Neural cell (in vitro differentiated cells): Measurements from ENCODE around the gene CERT1. TPM values are rescaled to one million over a fixed set of nuclear protein-coding genes. Genes with fewer than 3 reads are reported as not detected.

Experiments used
- H2AFZ ChIP-seq: fragments of 200-600, 300-800 bp; sonication (generic), shearing (Covaris generic); 2 replicates; pipeline ENCODE4 v1.6.0; 2014; ENCODE audit warnings: low read depth, mild to moderate bottlenecking, antibody characterized with exemption, low read length, moderate library complexity
- H3F3A ChIP-seq: fragments of 200-600 bp; shearing (Covaris generic); 2 replicates; pipeline ENCODE4 v1.6.1; 2016; ENCODE audit warnings: mild to moderate bottlenecking, moderate library complexity, mixed read lengths, antibody characterized with exemption, low read length; ENCODE audit not compliant: insufficient read depth, poor library complexity, severe bottlenecking
- H3K27ac ChIP-seq: fragments of 200-600, 300-800 bp; sonication (generic), shearing (Covaris generic); 2 replicates; pipeline ENCODE4 v1.5.1; 2014; ENCODE audit warnings: mild to moderate bottlenecking, low read length, moderate library complexity
- H3K27me3 ChIP-seq: fragments of 300-800, 200-600 bp; sonication (generic), shearing (Covaris generic); 2 replicates; pipeline ENCODE4 v1.6.0; 2014; ENCODE audit warnings: mild to moderate bottlenecking, low read depth, low read length, moderate library complexity; ENCODE audit not compliant: insufficient read depth
- H3K36me3 ChIP-seq: fragments of 300-800, 200-600 bp; sonication (generic), shearing (Covaris generic); 2 replicates; pipeline ENCODE4 v1.5.1; 2014; ENCODE audit warnings: mild to moderate bottlenecking, antibody characterized with exemption, low read length, moderate library complexity; ENCODE audit not compliant: insufficient read depth
- H3K4me2 ChIP-seq: fragments of 300-800, 200-600 bp; sonication (generic), shearing (Covaris generic); 2 replicates; pipeline ENCODE4 v1.6.0; 2014; ENCODE audit warnings: mild to moderate bottlenecking, low read length
- H3K4me3 ChIP-seq: fragments of 300-800, 200-600 bp; sonication (generic), shearing (Covaris generic); 2 replicates; pipeline ENCODE4 v1.5.1; 2014; ENCODE audit warnings: mild to moderate bottlenecking, low read length, moderate library complexity
- H3K79me2 ChIP-seq: fragments of 200-600 bp; shearing (Covaris generic); replicated peaks from 2 replicates; pipeline ENCODE4 v1.6.0; 2014; ENCODE audit warnings: mild to moderate bottlenecking, low read length, moderate library complexity; ENCODE audit not compliant: insufficient read depth
- H3K9ac ChIP-seq: fragments of 300-800, 200-600 bp; sonication (generic), shearing (Covaris generic); 2 replicates; pipeline ENCODE4 v1.6.1; 2016; ENCODE audit warnings: mild to moderate bottlenecking, low read length, mixed read lengths
- H3K9me2 ChIP-seq: fragments of 200-600 bp; shearing (Covaris generic); 2 replicates; pipeline ENCODE4 v1.6.1; 2016; ENCODE audit warnings: mild to moderate bottlenecking, low read length, mixed read lengths; ENCODE audit not compliant: insufficient read depth
- H3K9me3 ChIP-seq: fragments of 200-600, 300-800 bp; sonication (generic), shearing (Covaris generic); 2 replicates; pipeline ENCODE4 v1.6.1; 2016; ENCODE audit warnings: mild to moderate bottlenecking, mixed run types, low read length, moderate library complexity, mixed read lengths
- H4K20me1 ChIP-seq: fragments of 200-600 bp; shearing (Covaris generic); 2 replicates; pipeline ENCODE4 v1.6.1; 2016; ENCODE audit warnings: mild to moderate bottlenecking, mixed run types; ENCODE audit not compliant: insufficient read depth
- CTCF ChIP-seq: fragments of 450-650 bp; IDR thresholded peaks from 2 replicates; pipeline ENCODE4 v1.5.1; 2014; ENCODE audit warnings: antibody characterized with exemption, mild to moderate bottlenecking, moderate library complexity; ENCODE audit not compliant: poor library complexity, severe bottlenecking
- EP300 ChIP-seq: fragments of 450-650 bp; conservative IDR thresholded peaks from 2 replicates; pipeline ENCODE4 v1.6.1; 2014; ENCODE audit warnings: antibody characterized with exemption, mild to moderate bottlenecking, moderate library complexity; ENCODE audit not compliant: poor library complexity, severe bottlenecking
- EZH2 ChIP-seq: fragments of 200-600, 300-800 bp; shearing (Covaris generic), sonication (generic); IDR thresholded peaks from 2 replicates; pipeline ENCODE4 v1.6.1; 2014; ENCODE audit warnings: antibody characterized with exemption, low read length, borderline replicate concordance, mild to moderate bottlenecking; ENCODE audit not compliant: insufficient read depth, poor library complexity, severe bottlenecking
- MXI1 ChIP-seq: fragments of 450-650 bp; conservative IDR thresholded peaks from 2 replicates; pipeline ENCODE4 v1.6.1; 2014; ENCODE audit warnings: antibody characterized with exemption, mild to moderate bottlenecking; ENCODE audit not compliant: poor library complexity, severe bottlenecking
- POLR2AphosphoS5 ChIP-seq: IDR thresholded peaks from 2 replicates; pipeline ENCODE4 v1.6.1; 2012
- RAD21 ChIP-seq: fragments of 450-650 bp; conservative IDR thresholded peaks from 2 replicates; pipeline ENCODE4 v1.6.1; 2014; ENCODE audit warnings: antibody characterized with exemption, mild to moderate bottlenecking, moderate library complexity
- REST ChIP-seq: IDR thresholded peaks from 2 replicates; pipeline ENCODE4 v1.6.1; 2012; ENCODE audit warnings: borderline replicate concordance
- SMC3 ChIP-seq: fragments of 450-650 bp; conservative IDR thresholded peaks from 2 replicates; pipeline ENCODE4 v1.6.1; 2014; ENCODE audit warnings: antibody characterized with exemption, mild to moderate bottlenecking, moderate library complexity; ENCODE audit not compliant: poor library complexity
- TAF1 ChIP-seq: IDR thresholded peaks from 2 replicates; pipeline ENCODE4 v1.6.1; 2012; ENCODE audit warnings: low read depth
- polyA plus RNA-seq: library from polyadenylated mRNA; depleted of rRNA; stranded (reverse); fragments of >200 nt; gene quantifications from 2 replicates; pipeline ENCODE4 v1.2.3, GENCODE V29; 2014

Gene CERT1
- polyA plus RNA-seq, 1 donor from 2014 or later, result 24.3 TPM

GRCh38 chr5:75547812-75548211 lies 36.4 kb upstream of the CERT1 start:
- Histone ChIP-seq H3K4me3 (no peak overlapping the region), H3K27ac (no peak overlapping the region), H2AFZ (no peak overlapping the region), H3K36me3 (no peaks in the 10 kb centered on the region), H3K79me2 (no peaks in the 10 kb centered on the region), H3K27me3 (no peaks in the 10 kb centered on the region), H3K9me3 (no peaks in the 10 kb centered on the region), H3K9ac (no peak overlapping the region), H4K20me1 (no peaks in the 10 kb centered on the region), H3K4me2 (no peak overlapping the region), H3F3A (no peaks in the 10 kb centered on the region), H3K9me2 (no peaks in the 10 kb centered on the region)
- TF ChIP-seq EZH2, result no peak
- no peak for TF ChIP-seq POLR2AphosphoS5
- no peak for TF ChIP-seq SMC3
- TF ChIP-seq RAD21, result no peak
- no peak for TF ChIP-seq REST
- TF ChIP-seq TAF1, result no peak
- no peak for TF ChIP-seq MXI1
- TF ChIP-seq EP300, result no peak
- no peak for TF ChIP-seq CTCF

GRCh38 chr5:75546830-75547229 lies 35.4 kb upstream of the CERT1 start:
- H4K20me1 ChIP-seq, result no peaks in the 10 kb centered on the region
- H3K79me2 ChIP-seq, result no peaks in the 10 kb centered on the region
- no peaks in the 10 kb centered on the region for H3K27me3 ChIP-seq
- H3K9me3 ChIP-seq, result no peaks in the 10 kb centered on the region
- H3F3A ChIP-seq, result no peaks in the 10 kb centered on the region
- H3K27ac ChIP-seq, result no peak overlapping the region
- H2AFZ ChIP-seq, result no peak overlapping the region
- no peak overlapping the region for H3K4me3 ChIP-seq
- no peak for TF ChIP-seq POLR2AphosphoS5
- TF ChIP-seq EZH2, result no peak
- no peak for TF ChIP-seq TAF1
- TF ChIP-seq MXI1, result no peak
- TF ChIP-seq REST, result no peak
- TF ChIP-seq EP300, result no peak
- H3K4me2 ChIP-seq, result no peak overlapping the region
- H3K36me3 ChIP-seq, result no peaks in the 10 kb centered on the region
- no peaks in the 10 kb centered on the region for H3K9me2 ChIP-seq
- H3K9ac ChIP-seq, result no peak overlapping the region
